ENCODE results near the gene ALDH2.

DNA sequence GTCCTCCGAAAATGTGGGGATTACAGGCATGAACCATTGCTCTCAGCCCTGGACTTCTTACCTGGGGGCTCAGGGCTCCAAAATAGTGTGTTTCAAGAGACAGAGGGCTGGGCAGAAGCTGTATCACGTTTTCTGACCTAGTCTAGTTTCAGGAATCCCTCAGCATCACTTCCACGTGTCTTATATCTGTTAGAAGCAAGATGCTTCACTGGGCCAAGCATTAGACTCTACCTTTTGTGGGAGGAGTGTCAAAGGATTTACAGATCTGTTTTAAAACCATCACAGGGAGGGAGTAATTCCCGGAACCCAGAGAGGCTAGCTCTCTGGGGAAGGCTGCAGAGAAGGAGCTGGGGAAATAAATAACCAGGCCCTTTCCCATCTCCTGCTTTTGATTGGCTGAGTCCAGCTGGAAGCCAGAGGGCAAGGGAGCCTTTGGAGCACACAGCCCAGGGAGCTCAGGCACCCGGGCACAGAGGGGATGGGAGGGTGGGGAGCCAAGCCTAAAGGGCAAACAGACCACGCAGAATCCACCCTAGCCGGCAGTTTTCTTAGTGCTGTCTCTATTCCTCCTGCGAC is 33.3 kb upstream of the ALDH2 start:
- TF ChIP-seq POLR2A (IDR thresholded peaks at IDR 0.05): no peak
- TF ChIP-seq, protein P1, sequence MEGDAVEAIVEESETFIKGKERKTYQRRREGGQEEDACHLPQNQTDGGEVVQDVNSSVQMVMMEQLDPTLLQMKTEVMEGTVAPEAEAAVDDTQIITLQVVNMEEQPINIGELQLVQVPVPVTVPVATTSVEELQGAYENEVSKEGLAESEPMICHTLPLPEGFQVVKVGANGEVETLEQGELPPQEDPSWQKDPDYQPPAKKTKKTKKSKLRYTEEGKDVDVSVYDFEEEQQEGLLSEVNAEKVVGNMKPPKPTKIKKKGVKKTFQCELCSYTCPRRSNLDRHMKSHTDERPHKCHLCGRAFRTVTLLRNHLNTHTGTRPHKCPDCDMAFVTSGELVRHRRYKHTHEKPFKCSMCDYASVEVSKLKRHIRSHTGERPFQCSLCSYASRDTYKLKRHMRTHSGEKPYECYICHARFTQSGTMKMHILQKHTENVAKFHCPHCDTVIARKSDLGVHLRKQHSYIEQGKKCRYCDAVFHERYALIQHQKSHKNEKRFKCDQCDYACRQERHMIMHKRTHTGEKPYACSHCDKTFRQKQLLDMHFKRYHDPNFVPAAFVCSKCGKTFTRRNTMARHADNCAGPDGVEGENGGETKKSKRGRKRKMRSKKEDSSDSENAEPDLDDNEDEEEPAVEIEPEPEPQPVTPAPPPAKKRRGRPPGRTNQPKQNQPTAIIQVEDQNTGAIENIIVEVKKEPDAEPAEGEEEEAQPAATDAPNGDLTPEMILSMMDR (IDR thresholded peaks at IDR 0.05): no peak

Measured in adrenal gland (tissue), 5 donors.